ENCODE results near the gene SYTL4.

SYTL4 gene

GRCh38 chrX:100647739-100648138 lies 84.2 kb downstream of the SYTL4 start:
- no peak for DNase-seq (ENCODE audit: low read depth)

- no peak for DNase-seq (ENCODE audit: low read depth)
Observed at GRCh38 chrX:100647095-100647494, 84.8 kb downstream of the SYTL4 start.

DNA sequence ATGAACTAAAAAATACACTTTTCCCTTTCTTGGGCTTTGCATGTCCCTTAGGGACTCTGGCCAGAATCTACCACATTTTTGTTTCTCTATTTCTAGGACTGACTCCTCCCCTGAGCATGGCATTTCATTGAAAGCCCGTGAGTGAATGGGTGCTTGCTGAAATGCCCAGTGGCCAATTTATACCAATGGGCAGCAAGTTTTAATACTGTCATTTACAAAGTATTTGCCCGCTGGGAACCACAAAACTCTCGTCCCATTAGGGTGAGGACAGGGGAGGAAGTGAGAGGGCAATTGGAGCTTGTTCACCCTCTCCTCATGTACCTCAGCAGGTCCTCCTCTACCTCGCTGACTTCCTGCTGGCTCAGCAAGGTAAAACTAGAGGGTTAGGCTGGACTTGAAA lies 86.8 kb downstream of the SYTL4 start:
- no peak for DNase-seq (ENCODE audit: low read depth)

DNA sequence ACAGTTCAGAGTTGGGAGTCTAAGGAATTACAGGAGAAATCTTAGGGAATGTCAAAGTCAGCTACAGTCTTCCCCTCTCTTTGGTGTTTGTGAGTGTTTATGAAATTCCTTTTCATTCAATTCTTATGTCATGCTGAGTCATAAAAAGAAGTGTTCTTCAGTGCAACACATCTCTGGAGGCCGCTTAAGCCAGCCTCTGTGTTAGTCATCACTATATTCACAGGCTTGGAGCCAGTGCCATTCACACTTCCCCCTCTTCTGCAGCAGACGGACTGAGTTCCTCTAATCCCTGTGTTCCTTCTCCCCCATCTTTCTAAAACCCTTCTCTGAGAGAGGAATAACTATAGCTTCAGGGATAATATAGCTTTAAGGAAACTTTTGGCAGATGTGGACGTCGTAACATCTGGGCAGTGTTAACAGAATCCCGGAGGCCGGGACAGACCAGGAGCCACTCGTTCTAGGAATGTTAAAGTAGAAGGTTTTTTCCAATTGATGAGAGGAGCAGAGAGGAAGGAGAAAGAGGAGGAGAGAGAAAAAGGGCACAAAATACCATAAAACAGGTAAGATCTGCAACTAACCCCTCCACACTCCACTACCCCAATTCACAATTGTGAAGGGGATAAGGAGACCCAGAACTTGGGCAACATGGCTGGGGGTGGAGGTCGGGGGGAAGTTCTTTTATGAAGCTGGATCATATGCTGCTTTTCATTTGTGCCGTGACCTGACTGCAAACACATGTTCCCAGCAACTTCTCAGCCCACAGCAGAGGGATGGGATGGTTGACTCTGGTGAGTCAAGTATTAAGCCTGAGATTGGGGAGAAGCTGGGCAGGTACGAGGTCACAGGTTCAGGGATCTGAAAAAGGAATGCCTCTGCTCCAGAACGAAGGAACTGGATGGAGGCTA lies 87.7 kb downstream of the SYTL4 start, which contains the start of gene SRPX2:
TSS of gene SRPX2 (plus strand) at position 244 of the 905 bp plus-strand sequence. CDS start 2,124 bp downstream, outside the sequence.
- no peak for DNase-seq (ENCODE audit: low read depth)

GRCh38 chrX:100643212-100643611 lies 88.7 kb downstream of the SYTL4 start:
- no peak for DNase-seq (ENCODE audit: low read depth)

- DNase-seq (ENCODE audit: low read depth) = no peak
Observed at GRCh38 chrX:100642290-100642689, 89.6 kb downstream of the SYTL4 start.

DNA sequence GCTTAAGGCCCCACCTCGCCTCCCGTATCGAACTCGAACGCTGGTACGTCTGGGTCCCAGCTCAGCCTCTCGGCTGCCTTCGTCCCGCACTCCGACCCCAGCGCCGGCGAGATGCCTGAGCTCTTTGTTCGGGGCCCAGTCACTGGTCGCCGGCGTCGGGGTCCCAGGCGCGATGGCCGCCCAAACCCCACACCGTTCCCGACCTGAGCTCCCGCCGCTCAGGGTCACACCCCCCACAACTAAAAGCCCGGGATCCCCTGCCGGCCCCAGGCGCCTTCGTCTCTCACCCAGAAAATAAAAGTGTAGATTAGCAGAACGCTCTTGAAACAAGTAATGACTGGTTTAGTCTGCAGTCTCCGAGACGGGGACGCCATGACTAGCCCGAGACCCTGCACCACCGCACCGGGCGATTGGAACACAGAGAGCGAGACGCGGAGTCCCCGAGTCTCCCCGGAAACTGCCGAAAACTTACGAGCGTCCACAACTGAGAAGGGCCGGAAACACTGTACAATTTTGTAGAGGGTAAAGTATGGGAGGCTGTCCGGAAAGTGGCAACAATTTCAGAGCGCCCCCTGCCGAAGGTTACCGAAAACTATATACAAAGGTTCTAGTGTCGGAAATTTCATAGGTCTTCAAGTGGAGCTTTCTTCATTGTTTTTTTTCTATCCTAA lies 95.5 kb downstream of the SYTL4 start, which contains the start of gene TSPAN6:
TSS of gene TSPAN6 (minus strand) at position 486 of the 671 bp plus-strand sequence. CDS start at position 374, 112 bp downstream.
- peak; percentile 35 for DNase-seq (ENCODE audit: low read depth)

GRCh38 chrX:100635989-100636320 lies 96.0 kb downstream of the SYTL4 start:
- no peak for DNase-seq (ENCODE audit: low read depth)

DNA sequence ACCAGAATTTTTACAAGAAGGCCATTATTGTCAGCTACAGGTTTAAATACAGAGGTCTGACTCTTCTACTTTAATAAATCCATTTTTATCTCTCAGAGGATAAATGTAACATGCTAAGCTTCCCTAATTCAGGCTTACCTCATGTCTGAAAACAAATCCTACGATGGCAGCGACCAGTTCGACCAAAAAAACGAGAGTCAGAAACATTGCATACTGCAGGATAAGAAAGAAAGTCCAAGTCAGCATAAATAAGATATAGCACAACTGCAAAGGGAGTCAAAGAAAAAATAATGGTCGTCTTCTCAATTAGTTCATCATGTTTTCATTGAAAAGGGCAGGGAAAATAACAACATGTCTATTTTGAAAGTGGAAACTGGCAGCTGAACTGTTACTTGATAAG lies 96.9 kb downstream of the SYTL4 start:
- DNase-seq (ENCODE audit: low read depth) = no peak

GRCh38 chrX:100625985-100626491 lies 105.9 kb downstream of the SYTL4 start:
- DNase-seq (ENCODE audit: low read depth) = no peak
